Ishikawa (cell line): ENCODE results near the gene GPR39.

Experiments used
- CEBPB ChIP-seq: IDR thresholded peaks from 2 replicates; pipeline ENCODE4 v1.6.1; 2012
- CREB1 ChIP-seq: IDR thresholded peaks from 2 replicates; pipeline ENCODE4 v1.6.1; 2012; ENCODE audit warnings: low read depth
- EGR1 ChIP-seq: IDR thresholded peaks from 2 replicates; pipeline ENCODE4 v1.6.1; 2012
- EP300 ChIP-seq: IDR thresholded peaks from 2 replicates; pipeline ENCODE4 v1.6.1; 2012; ENCODE audit warnings: borderline replicate concordance
- FOXM1 ChIP-seq: IDR thresholded peaks from 2 replicates; pipeline ENCODE4 v1.6.1; 2012; ENCODE audit warnings: low read depth, borderline replicate concordance
- NFIC ChIP-seq: IDR thresholded peaks from 2 replicates; pipeline ENCODE4 v1.6.1; 2012
- RAD21 ChIP-seq: IDR thresholded peaks from 2 replicates; pipeline ENCODE4 v1.6.1; 2012; ENCODE audit warnings: low read depth
- TAF1 ChIP-seq: IDR thresholded peaks from 2 replicates; pipeline ENCODE4 v1.6.1; 2012; ENCODE audit warnings: low read depth, mild to moderate bottlenecking
- TCF12 ChIP-seq: IDR thresholded peaks from 2 replicates; pipeline ENCODE4 v1.6.1; 2012; ENCODE audit warnings: low read depth
- TEAD4 ChIP-seq: IDR thresholded peaks from 2 replicates; pipeline ENCODE4 v1.6.1; 2012
- YY1 ChIP-seq: IDR thresholded peaks from 2 replicates; pipeline ENCODE4 v1.6.1; 2012; ENCODE audit warnings: low read depth
- ZBTB7A ChIP-seq: IDR thresholded peaks from 2 replicates; pipeline ENCODE4 v1.6.1; 2012; ENCODE audit warnings: low read depth
- TF ChIP-seq, protein P1 (sequence below): IDR thresholded peaks from 2 replicates; pipeline ENCODE4 v1.6.1; 2012
- TF ChIP-seq, protein P2 (sequence below): IDR thresholded peaks from 2 replicates; pipeline ENCODE4 v1.6.1; 2012
- TF ChIP-seq, protein P3 (sequence below): IDR thresholded peaks from 2 replicates; pipeline ENCODE4 v1.6.1; 2012; ENCODE audit warnings: low read depth, mild to moderate bottlenecking

Gene GPR39

DNA sequence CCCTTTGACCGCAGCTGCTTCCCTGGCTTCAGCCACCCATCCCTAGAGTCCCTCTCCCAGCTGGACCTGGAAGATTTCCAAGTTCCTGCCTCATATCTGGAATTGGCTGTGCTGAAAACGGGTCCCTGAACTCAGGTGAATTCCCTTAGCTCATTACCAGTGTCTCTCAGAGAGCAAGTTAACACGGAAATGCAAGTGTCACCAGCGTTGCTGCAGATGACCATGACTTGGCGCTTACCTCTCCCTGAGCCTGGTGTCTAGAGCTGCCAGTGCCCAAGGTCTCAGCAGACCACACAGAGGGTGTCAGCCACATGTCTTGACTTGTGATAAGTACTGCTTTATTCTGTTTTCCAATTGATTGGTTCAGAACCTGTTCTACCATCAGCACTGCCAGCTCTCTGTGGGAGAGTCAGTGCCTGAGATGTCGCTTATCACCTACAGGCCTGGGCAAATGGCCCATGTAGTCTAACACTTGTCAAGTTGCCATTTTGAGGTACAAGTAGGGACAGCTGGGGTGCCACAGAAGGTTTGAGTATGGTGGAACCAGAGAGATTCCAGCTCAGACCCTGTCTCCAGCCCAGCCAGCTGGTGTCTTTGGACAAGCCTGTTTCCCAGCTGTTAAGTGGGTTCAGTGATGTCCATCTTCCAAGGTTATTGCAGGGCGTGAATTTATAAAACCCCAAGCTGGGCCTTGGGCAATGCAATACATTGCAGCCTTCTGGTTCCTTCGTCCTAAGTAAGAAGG is 204.7 kb downstream of the GPR39 start:
- no peak for TF ChIP-seq CREB1
- TF ChIP-seq CEBPB = no peak
- no peak for TF ChIP-seq EGR1
- no peak for TF ChIP-seq TAF1
- TF ChIP-seq TCF12 = no peak
- no peak for TF ChIP-seq NFIC
- TF ChIP-seq FOXM1 = no peak
- TF ChIP-seq TEAD4 = no peak
- TF ChIP-seq EP300 = no peak
- TF ChIP-seq, protein P1, sequence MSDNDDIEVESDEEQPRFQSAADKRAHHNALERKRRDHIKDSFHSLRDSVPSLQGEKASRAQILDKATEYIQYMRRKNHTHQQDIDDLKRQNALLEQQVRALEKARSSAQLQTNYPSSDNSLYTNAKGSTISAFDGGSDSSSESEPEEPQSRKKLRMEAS = no peak
- no peak for TF ChIP-seq ZBTB7A
- no peak for TF ChIP-seq RAD21
- TF ChIP-seq YY1 = no peak
- TF ChIP-seq, protein P2, sequence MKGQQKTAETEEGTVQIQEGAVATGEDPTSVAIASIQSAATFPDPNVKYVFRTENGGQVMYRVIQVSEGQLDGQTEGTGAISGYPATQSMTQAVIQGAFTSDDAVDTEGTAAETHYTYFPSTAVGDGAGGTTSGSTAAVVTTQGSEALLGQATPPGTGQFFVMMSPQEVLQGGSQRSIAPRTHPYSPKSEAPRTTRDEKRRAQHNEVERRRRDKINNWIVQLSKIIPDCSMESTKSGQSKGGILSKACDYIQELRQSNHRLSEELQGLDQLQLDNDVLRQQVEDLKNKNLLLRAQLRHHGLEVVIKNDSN = no peak
- TF ChIP-seq, protein P3, sequence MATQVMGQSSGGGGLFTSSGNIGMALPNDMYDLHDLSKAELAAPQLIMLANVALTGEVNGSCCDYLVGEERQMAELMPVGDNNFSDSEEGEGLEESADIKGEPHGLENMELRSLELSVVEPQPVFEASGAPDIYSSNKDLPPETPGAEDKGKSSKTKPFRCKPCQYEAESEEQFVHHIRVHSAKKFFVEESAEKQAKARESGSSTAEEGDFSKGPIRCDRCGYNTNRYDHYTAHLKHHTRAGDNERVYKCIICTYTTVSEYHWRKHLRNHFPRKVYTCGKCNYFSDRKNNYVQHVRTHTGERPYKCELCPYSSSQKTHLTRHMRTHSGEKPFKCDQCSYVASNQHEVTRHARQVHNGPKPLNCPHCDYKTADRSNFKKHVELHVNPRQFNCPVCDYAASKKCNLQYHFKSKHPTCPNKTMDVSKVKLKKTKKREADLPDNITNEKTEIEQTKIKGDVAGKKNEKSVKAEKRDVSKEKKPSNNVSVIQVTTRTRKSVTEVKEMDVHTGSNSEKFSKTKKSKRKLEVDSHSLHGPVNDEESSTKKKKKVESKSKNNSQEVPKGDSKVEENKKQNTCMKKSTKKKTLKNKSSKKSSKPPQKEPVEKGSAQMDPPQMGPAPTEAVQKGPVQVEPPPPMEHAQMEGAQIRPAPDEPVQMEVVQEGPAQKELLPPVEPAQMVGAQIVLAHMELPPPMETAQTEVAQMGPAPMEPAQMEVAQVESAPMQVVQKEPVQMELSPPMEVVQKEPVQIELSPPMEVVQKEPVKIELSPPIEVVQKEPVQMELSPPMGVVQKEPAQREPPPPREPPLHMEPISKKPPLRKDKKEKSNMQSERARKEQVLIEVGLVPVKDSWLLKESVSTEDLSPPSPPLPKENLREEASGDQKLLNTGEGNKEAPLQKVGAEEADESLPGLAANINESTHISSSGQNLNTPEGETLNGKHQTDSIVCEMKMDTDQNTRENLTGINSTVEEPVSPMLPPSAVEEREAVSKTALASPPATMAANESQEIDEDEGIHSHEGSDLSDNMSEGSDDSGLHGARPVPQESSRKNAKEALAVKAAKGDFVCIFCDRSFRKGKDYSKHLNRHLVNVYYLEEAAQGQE = no peak

DNA sequence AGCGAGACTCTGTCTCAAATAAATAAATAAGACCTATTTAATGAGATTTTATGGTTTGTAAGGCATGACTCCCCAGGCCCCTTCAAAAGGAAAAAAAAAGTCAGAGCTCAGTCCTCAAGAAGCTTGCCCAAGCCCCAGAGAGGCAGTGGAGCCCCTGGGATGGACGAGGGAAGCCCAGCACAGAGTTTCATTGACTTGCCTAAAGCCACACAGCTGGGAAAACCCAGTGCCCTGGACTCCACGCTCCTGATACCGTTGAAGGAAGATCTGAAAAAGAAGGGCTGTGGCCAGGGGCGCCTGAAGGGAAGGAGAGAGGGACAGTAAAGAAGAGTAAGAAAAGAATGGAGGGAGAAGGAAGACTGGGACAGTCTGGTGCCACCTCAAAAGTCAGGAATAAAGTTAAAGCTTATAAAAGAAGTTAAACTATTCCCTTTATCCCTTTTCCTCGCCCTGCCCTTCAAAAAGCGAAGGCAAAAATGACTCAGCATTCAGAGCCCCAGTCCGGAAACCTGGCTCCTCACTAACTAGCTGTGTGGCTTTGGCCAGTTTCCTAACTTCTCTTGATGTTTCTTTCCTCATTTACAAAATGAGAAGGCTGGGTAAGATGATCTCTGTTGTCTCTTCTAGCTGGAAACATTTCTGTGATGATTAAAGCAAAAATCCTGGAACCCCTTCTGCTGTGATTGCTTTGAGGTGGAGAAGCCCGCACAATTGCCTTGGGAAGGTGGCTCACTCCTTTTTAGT is 206.7 kb downstream of the GPR39 start:
- TF ChIP-seq TAF1 (no peak), RAD21 (no peak), ZBTB7A (no peak), EP300 (no peak), YY1 (no peak), TEAD4 (no peak), NFIC (no peak)
- TF ChIP-seq, protein P3 = no peak
- TF ChIP-seq, protein P2 = no peak

DNA sequence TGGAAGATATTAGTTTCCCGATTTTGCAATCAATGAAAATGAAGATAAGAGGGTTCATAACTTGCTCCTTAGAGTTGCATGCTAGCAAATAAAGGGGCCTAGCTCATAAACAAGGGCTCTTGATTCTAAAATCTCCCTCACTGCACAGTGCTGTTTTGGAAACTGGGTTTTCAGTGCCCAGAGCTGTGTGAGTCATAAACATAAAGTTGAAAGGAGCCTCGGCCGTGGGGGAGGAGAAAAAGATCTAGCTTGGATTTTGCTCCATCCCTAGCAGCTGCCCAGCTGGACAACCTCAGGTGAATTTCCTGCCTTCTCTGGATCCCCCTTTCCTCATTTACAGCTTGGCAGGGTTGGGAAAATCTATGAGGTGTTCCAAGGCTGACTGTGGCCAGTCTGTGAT is 210.9 kb downstream of the GPR39 start:
- TF ChIP-seq YY1 (no peak), RAD21 (no peak), NFIC (no peak), TEAD4 (no peak), CEBPB (no peak), ZBTB7A (no peak), FOXM1 (no peak), CREB1 (no peak), EP300 (no peak), TAF1 (no peak), EGR1 (no peak), TCF12 (no peak)
- TF ChIP-seq, protein P1 = no peak
- TF ChIP-seq, protein P3 = no peak
- TF ChIP-seq, protein P2 = no peak
